22Rv1 (cell line): Measurements from ENCODE around the gene MTARC1.

Source experiments
- H3K27ac ChIP-seq: fragments of 450-650 bp; 2 replicates; pipeline ENCODE4 v1.5.1; 2017
- ZFX ChIP-seq: fragments of 450-650 bp; IDR thresholded peaks from 2 replicates; pipeline ENCODE4 v1.6.1; 2017; ENCODE audit warnings: antibody characterized with exemption, borderline replicate concordance
- TF ChIP-seq, protein P1 (sequence below): fragments of 450-650 bp; IDR thresholded peaks from 2 replicates; pipeline ENCODE4 v1.5.1; 2017; ENCODE audit warnings: mild to moderate bottlenecking

MTARC1 gene

GRCh38 chr1:220797553-220797952 is 10.8 kb downstream of the MTARC1 start:
- H3K27ac ChIP-seq: no peak overlapping the region
- no peak for TF ChIP-seq ZFX
- TF ChIP-seq, protein P1, sequence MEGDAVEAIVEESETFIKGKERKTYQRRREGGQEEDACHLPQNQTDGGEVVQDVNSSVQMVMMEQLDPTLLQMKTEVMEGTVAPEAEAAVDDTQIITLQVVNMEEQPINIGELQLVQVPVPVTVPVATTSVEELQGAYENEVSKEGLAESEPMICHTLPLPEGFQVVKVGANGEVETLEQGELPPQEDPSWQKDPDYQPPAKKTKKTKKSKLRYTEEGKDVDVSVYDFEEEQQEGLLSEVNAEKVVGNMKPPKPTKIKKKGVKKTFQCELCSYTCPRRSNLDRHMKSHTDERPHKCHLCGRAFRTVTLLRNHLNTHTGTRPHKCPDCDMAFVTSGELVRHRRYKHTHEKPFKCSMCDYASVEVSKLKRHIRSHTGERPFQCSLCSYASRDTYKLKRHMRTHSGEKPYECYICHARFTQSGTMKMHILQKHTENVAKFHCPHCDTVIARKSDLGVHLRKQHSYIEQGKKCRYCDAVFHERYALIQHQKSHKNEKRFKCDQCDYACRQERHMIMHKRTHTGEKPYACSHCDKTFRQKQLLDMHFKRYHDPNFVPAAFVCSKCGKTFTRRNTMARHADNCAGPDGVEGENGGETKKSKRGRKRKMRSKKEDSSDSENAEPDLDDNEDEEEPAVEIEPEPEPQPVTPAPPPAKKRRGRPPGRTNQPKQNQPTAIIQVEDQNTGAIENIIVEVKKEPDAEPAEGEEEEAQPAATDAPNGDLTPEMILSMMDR: no peak

DNA sequence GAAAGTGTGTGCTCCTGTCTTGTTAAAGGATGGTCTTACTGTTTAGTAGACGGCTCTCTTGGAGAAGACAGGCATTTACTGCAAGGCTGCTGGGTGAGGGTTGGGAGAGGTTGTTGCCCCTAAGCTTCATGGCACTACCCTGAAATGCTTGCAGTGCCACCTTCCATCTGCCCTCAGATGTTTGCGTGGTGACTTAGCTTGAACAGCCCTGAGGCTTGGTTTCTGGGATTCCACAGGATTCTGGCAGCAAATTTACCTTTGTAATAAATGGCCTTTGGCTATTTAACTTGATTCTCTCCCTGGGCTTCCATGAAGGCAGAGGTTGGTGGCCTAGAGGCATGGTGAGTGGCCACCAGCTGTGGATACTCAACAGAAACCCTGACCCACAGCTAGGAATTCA is 11.6 kb downstream of the MTARC1 start:
- H3K27ac ChIP-seq: no peak overlapping the region
- TF ChIP-seq, protein P1: no peak
- TF ChIP-seq ZFX: no peak

DNA sequence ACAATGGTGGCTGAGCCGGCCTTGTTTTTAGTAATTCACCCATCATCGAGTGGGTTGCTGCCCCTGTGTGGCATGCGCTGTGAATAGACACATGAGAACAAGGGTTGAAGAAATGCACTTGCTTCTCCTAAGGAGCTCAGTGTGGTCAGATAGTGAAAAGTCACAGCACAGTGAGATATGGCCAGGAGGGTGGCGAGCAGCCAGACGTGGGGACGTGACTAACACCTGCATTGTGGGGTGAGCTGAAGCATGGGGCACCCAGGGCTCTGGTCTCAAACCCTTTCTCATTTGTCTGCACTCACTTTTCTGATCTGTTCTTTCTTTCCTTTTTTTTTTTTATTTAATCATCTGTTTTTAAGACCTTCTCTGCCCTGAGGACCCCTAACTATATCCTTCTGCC is 13.5 kb downstream of the MTARC1 start:
- no peak overlapping the region for H3K27ac ChIP-seq
- no peak for TF ChIP-seq ZFX
- TF ChIP-seq, protein P1: no peak

GRCh38 chr1:220803401-220804201 is 16.9 kb downstream of the MTARC1 start:
- TF ChIP-seq, protein P1: peak; percentile 95
- no peak for TF ChIP-seq ZFX

GRCh38 chr1:220804202-220804586 is 17.5 kb downstream of the MTARC1 start:
- no peak overlapping the region for H3K27ac ChIP-seq
- TF ChIP-seq ZFX: no peak
- TF ChIP-seq, protein P1: no peak

More at GRCh38 chr1:220803401-220804201, 16.9 kb downstream of the MTARC1 start:
- H3K27ac ChIP-seq: no peak overlapping the region

DNA sequence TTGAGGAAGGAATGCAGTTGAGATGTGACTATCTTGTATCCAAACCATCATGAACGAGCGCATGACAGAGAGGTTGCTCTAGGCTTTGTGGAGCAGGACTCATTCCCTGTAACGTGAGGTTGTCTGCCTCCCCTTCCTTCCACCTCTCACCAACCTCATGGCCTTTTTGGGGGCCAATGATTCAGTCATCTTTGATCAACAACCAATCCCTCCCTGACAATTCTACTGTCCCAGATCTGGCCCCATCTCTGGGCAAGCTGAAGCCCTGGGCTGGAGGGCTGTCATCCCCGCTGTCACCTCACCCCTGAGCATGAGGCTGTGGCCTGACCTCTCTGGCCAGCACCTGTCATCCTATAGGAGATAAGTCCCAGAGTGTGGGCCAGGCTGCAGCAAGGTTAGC is 19.7 kb downstream of the MTARC1 start:
- TF ChIP-seq ZFX: no peak
- TF ChIP-seq, protein P1: no peak
- H3K27ac ChIP-seq: no peak overlapping the region

- TF ChIP-seq ZFX: no peak
- TF ChIP-seq, protein P1: no peak
- no peak overlapping the region for H3K27ac ChIP-seq
Measured at GRCh38 chr1:220807726-220808125, 21.0 kb downstream of the MTARC1 start.
